Panc1 (cell line): ENCODE data around the gene NEURL1B. TPM values are rescaled to one million over a fixed set of nuclear protein-coding genes. Genes with fewer than 3 reads are reported as not detected.

Experiments
- ATAC-seq: fragments of 200-7000 bp; cut with Tn5 transposase; 2 replicates; pipeline ENCODE4 v1.9.1; 2020; ENCODE audit warnings: mild to moderate bottlenecking, moderate library complexity
- BruUV-seq: library from RNA; stranded (reverse); fragments of 400-500 nt; replicated peaks from 2 replicates; lab custom pipeline; 2021; lab: Mats Ljungman, UMichigan
- CTCF ChIA-PET: fragments of 300-600 bp; sonication (Branson Sonifier 250); formaldehyde crosslinking; loops from one replicate; lab custom pipeline; 2022; ENCODE audit warnings: antibody characterized with exemption; lab: Charles Lee
- POLR2A ChIA-PET: fragments of 300-600 bp; sonication (Branson Sonifier 250); formaldehyde crosslinking; loops from one replicate; lab custom pipeline; 2022; ENCODE audit warnings: antibody characterized with exemption; lab: Charles Lee
- DNase-seq: peaks from one replicate; pipeline ENCODE4 v3.0.0-alpha.2; 2010; ENCODE audit warnings: low read depth, low spot score
- H3K27ac ChIP-seq: 2 replicates; pipeline ENCODE4 v1.5.1; 2011; ENCODE audit warnings: mild to moderate bottlenecking, low read length, inconsistent platforms
- H3K27me3 ChIP-seq: fragments of 200-500 bp; sonication (Bioruptor generic); 2 replicates; pipeline ENCODE4 v1.6.0; 2014; ENCODE audit warnings: low read length, inconsistent platforms; ENCODE audit not compliant: control insufficient read depth, insufficient read depth
- H3K36me3 ChIP-seq: fragments of 200-500 bp; sonication (Bioruptor generic); 2 replicates; pipeline ENCODE4 v1.5.1; 2014; ENCODE audit warnings: inconsistent platforms, mild to moderate bottlenecking, low read length, moderate library complexity; ENCODE audit not compliant: control insufficient read depth, insufficient read depth
- H3K4me1 ChIP-seq: 2 replicates; pipeline ENCODE4 v1.5.1; 2011; ENCODE audit warnings: inconsistent platforms, mild to moderate bottlenecking, low read length, moderate library complexity; ENCODE audit not compliant: control insufficient read depth, insufficient read depth
- H3K4me3 ChIP-seq, 2 experiments: 2 replicates each; pipeline ENCODE4 v1.5.1; 2011 to 2012; ENCODE audit warnings: low read depth in 2 of 2, low read length in 2 of 2, mild to moderate bottlenecking in 2 of 2, inconsistent platforms in 1 of 2, moderate library complexity in 1 of 2
- H3K9me3 ChIP-seq: fragments of 200-500 bp; sonication (Bioruptor generic); 2 replicates; pipeline ENCODE4 v1.5.1; 2014; ENCODE audit warnings: low read depth, mild to moderate bottlenecking, inconsistent platforms, low read length, moderate library complexity; ENCODE audit not compliant: control insufficient read depth, insufficient read depth
- CTCF ChIP-seq: fragments of 450-650 bp; IDR thresholded peaks from 2 replicates; pipeline ENCODE4 v1.5.1; 2017; ENCODE audit warnings: mild to moderate bottlenecking
- POLR2AphosphoS5 ChIP-seq: IDR thresholded peaks from 2 replicates; pipeline ENCODE4 v1.6.1; 2012; ENCODE audit warnings: mild to moderate bottlenecking, low read depth, low read length, moderate library complexity
- SIN3A ChIP-seq: IDR thresholded peaks from 2 replicates; pipeline ENCODE4 v1.6.1; 2012; ENCODE audit warnings: low read depth, mild to moderate bottlenecking, low read length, moderate library complexity, borderline replicate concordance; ENCODE audit not compliant: insufficient read depth
- TCF7L2 ChIP-seq: IDR thresholded peaks from 2 replicates; pipeline ENCODE4 v1.6.1; 2011; ENCODE audit warnings: mild to moderate bottlenecking, low read depth, low read length, inconsistent platforms
- in situ Hi-C: cut with HindIII; loops from 2 replicates; pipeline ENCODE4 v1.10.0; 2016; ENCODE audit warnings: low sequenced_read_pairs, low pct_unique_long_range_greater_than_20kb
- intact Hi-C: fragments of 100-400 bp; cut with micrococcal nuclease; formaldehyde crosslinking; loops from one replicate; pipeline ENCODE4 v1.10.0; 2022; ENCODE audit not compliant: unreplicated experiment
- total RNA-seq: library from RNA; stranded (reverse); gene quantifications from one replicate; pipeline ENCODE4 v1.2.1, GENCODE V29; 2021; ENCODE audit not compliant: unreplicated experiment
- TF ChIP-seq, protein P1 (sequence below), 2 experiments: IDR thresholded peaks; 2 replicates each; pipeline ENCODE4 v1.6.1; 2011 to 2012; ENCODE audit warnings: low read depth in 2 of 2, control low read depth in 1 of 2, low read length in 1 of 2, mild to moderate bottlenecking in 1 of 2, moderate library complexity in 1 of 2; ENCODE audit not compliant: insufficient read depth in 1 of 2

The NEURL1B gene
- total RNA-seq, 1 experiment from 2014 or later = 5.3 TPM

GRCh38 chr5:172688349-172689217, 47.5 kb downstream of the NEURL1B start:
- TF ChIP-seq, protein P1, sequence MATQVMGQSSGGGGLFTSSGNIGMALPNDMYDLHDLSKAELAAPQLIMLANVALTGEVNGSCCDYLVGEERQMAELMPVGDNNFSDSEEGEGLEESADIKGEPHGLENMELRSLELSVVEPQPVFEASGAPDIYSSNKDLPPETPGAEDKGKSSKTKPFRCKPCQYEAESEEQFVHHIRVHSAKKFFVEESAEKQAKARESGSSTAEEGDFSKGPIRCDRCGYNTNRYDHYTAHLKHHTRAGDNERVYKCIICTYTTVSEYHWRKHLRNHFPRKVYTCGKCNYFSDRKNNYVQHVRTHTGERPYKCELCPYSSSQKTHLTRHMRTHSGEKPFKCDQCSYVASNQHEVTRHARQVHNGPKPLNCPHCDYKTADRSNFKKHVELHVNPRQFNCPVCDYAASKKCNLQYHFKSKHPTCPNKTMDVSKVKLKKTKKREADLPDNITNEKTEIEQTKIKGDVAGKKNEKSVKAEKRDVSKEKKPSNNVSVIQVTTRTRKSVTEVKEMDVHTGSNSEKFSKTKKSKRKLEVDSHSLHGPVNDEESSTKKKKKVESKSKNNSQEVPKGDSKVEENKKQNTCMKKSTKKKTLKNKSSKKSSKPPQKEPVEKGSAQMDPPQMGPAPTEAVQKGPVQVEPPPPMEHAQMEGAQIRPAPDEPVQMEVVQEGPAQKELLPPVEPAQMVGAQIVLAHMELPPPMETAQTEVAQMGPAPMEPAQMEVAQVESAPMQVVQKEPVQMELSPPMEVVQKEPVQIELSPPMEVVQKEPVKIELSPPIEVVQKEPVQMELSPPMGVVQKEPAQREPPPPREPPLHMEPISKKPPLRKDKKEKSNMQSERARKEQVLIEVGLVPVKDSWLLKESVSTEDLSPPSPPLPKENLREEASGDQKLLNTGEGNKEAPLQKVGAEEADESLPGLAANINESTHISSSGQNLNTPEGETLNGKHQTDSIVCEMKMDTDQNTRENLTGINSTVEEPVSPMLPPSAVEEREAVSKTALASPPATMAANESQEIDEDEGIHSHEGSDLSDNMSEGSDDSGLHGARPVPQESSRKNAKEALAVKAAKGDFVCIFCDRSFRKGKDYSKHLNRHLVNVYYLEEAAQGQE (IDR thresholded peaks at IDR 0.05; ENCODE audit: insufficient read depth in 1 of 2, low read depth in 2 of 2, low read length in 1 of 2) = no peak
- TF ChIP-seq POLR2AphosphoS5 (no peak), CTCF (no peak), SIN3A (no peak), TCF7L2 (no peak)
- in situ Hi-C loops (no loop called here), intact Hi-C loops (no loop called here)
- H3K36me3 ChIP-seq = no peaks in the 10 kb centered on the region
- H3K9me3 ChIP-seq = no peaks in the 10 kb centered on the region
- no peak overlapping the region for H3K4me3 ChIP-seq
- ChIA-PET POLR2A (no interaction called here), CTCF (no interaction called here)
- no peaks in the 10 kb centered on the region for H3K27me3 ChIP-seq
- DNase-seq (no peak), ATAC-seq (no peak)
- H3K4me1 ChIP-seq = no peaks in the 10 kb centered on the region
- no TSS peak for BruUV-seq
- no peak overlapping the region for H3K27ac ChIP-seq

- TF ChIP-seq SIN3A (no peak), CTCF (no peak), TCF7L2 (no peak), POLR2AphosphoS5 (no peak)
- TF ChIP-seq, protein P1 (IDR thresholded peaks at IDR 0.05; ENCODE audit: insufficient read depth in 1 of 2, low read depth in 2 of 2, low read length in 1 of 2) = no peak
- DNase-seq (no peak), ATAC-seq (no peak)
- BruUV-seq = no TSS peak
- H3K4me1 ChIP-seq = no peaks in the 10 kb centered on the region
- H3K36me3 ChIP-seq = no peaks in the 10 kb centered on the region
- intact Hi-C loops (no loop called here), in situ Hi-C loops (no loop called here)
- no peak overlapping the region for H3K27ac ChIP-seq
- no peaks in the 10 kb centered on the region for H3K9me3 ChIP-seq
- POLR2A ChIA-PET = no interaction called here
- no peak overlapping the region for H3K4me3 ChIP-seq
- H3K27me3 ChIP-seq = no peaks in the 10 kb centered on the region
- CTCF ChIA-PET = no interaction called here
Observed at GRCh38 chr5:172689218-172689572, 48.1 kb downstream of the NEURL1B start.
